ENCODE measurements around the gene FMN1.

- TF ChIP-seq CEBPB (IDR thresholded peaks at IDR 0.05): no peak
- TF ChIP-seq NR3C1 (IDR thresholded peaks at IDR 0.05): no peak
- TF ChIP-seq POLR2A (IDR thresholded peaks at IDR 0.05; ENCODE audit: low read length): no peak
- no peak for TF ChIP-seq CBX8 (IDR thresholded peaks at IDR 0.05)
- no peak for TF ChIP-seq RFX5 (IDR thresholded peaks at IDR 0.05)
- TF ChIP-seq HMGXB4 (CRISPR knock-in tag; IDR thresholded peaks at IDR 0.05; ENCODE audit: borderline replicate concordance): no peak
- no peak for TF ChIP-seq E2F6 (IDR thresholded peaks at IDR 0.05; ENCODE audit: borderline replicate concordance, low read depth)
- no peak for TF ChIP-seq REST (IDR thresholded peaks at IDR 0.05)
These were observed 117.6 kb downstream of the FMN1 start for GRCh38 chr15:33076937-33077336.

All from A549 (cell line).